Neuronal stem cell (in vitro differentiated cells): Measurements from ENCODE around the gene MAPK4.

Source experiments
- DNase-seq: peaks from one replicate; pipeline ENCODE4 v3.0.0-alpha.2; 2013; ENCODE audit warnings: low spot score
- H2AFZ ChIP-seq: one replicate; pipeline ENCODE4 v1.6.1; 2013; ENCODE audit warnings: mild to moderate bottlenecking, low read length, inconsistent platforms
- H2AK5ac ChIP-seq: 2 replicates; pipeline ENCODE4 v1.6.1; 2013; ENCODE audit warnings: low read depth, mild to moderate bottlenecking, inconsistent platforms, low read length, moderate library complexity, mixed read lengths
- H2BK120ac ChIP-seq: 2 replicates; pipeline ENCODE4 v1.6.1; 2013; ENCODE audit warnings: low read depth, mild to moderate bottlenecking, inconsistent platforms, low read length, moderate library complexity, mixed read lengths
- H2BK12ac ChIP-seq: one replicate; pipeline ENCODE4 v1.6.1; 2013; ENCODE audit warnings: low read length, inconsistent platforms
- H2BK15ac ChIP-seq: 2 replicates; pipeline ENCODE4 v1.6.1; 2013; ENCODE audit warnings: mild to moderate bottlenecking, low read length, inconsistent platforms, mixed read lengths
- H2BK5ac ChIP-seq: one replicate; pipeline ENCODE4 v1.6.1; 2013; ENCODE audit warnings: inconsistent platforms, mild to moderate bottlenecking, low read length, moderate library complexity
- H3K14ac ChIP-seq: one replicate; pipeline ENCODE4 v1.6.1; 2013; ENCODE audit warnings: low read length, inconsistent platforms
- H3K18ac ChIP-seq: 2 replicates; pipeline ENCODE4 v1.6.1; 2013; ENCODE audit warnings: low read length, inconsistent platforms
- H3K23ac ChIP-seq: 2 replicates; pipeline ENCODE4 v1.6.1; 2013; ENCODE audit warnings: low read depth, mild to moderate bottlenecking, mixed read lengths, low read length, inconsistent platforms; ENCODE audit not compliant: poor library complexity
- H3K27ac ChIP-seq: replicated peaks from 3 replicates; pipeline ENCODE4 v1.5.1; 2013; ENCODE audit warnings: low read length, inconsistent platforms
- H3K27me3 ChIP-seq, 3 experiments: 2 replicates each; pipeline ENCODE4 v1.6.1; 2013; ENCODE audit warnings: low read length in 3 of 3, mild to moderate bottlenecking in 2 of 3, inconsistent platforms in 1 of 3, low read depth in 1 of 3, mixed read lengths in 1 of 3, moderate library complexity in 1 of 3; ENCODE audit not compliant: control insufficient read depth in 3 of 3, insufficient read depth in 3 of 3
- H3K36me3 ChIP-seq, 2 donors: replicated peaks in 1 of 2; 2 replicates each; pipeline ENCODE4 v1.6.1; 2013; ENCODE audit warnings: low read length in 2 of 2; ENCODE audit not compliant: control insufficient read depth in 2 of 2, insufficient read depth in 2 of 2
- H3K4ac ChIP-seq: 2 replicates; pipeline ENCODE4 v1.6.1; 2013; ENCODE audit warnings: inconsistent platforms, mild to moderate bottlenecking, low read length, moderate library complexity
- H3K4me1 ChIP-seq, 2 donors: 1 replicate in 1 of 2; 2 replicates in 1 of 2; pipeline ENCODE4 v1.6.1; 2013; ENCODE audit warnings: low read length in 2 of 2, low read depth in 1 of 2; ENCODE audit not compliant: control insufficient read depth in 2 of 2, insufficient read depth in 1 of 2
- H3K4me2 ChIP-seq: one replicate; pipeline ENCODE4 v1.6.1; 2013; ENCODE audit warnings: mild to moderate bottlenecking, low read length, inconsistent platforms; ENCODE audit not compliant: insufficient read depth, poor library complexity, severe bottlenecking
- H3K4me3 ChIP-seq, 2 donors: 2 replicates each; pipeline ENCODE4 v1.5.1; 2013; ENCODE audit warnings: low read length in 2 of 2, mild to moderate bottlenecking in 2 of 2, inconsistent platforms in 1 of 2, moderate library complexity in 1 of 2
- H3K79me1 ChIP-seq: one replicate; pipeline ENCODE4 v1.6.1; 2013; ENCODE audit warnings: low read depth, mild to moderate bottlenecking, inconsistent platforms, low read length, moderate library complexity
- H3K9ac ChIP-seq: one replicate; pipeline ENCODE4 v1.6.1; 2013; ENCODE audit warnings: mild to moderate bottlenecking, low read depth, low read length, inconsistent platforms; ENCODE audit not compliant: poor library complexity
- H3K9me3 ChIP-seq, 2 donors: replicated peaks in 1 of 2; 2 replicates each; pipeline versions ENCODE3 to v1.6.1; 2013; ENCODE audit warnings: low read length in 2 of 2, mild to moderate bottlenecking in 2 of 2, inconsistent platforms in 1 of 2, low read depth in 1 of 2, mixed read lengths in 1 of 2, moderate library complexity in 1 of 2; ENCODE audit not compliant: control insufficient read depth in 2 of 2, insufficient read depth in 1 of 2
- H4K8ac ChIP-seq: one replicate; pipeline ENCODE4 v1.6.1; 2013; ENCODE audit warnings: low read depth, mild to moderate bottlenecking, inconsistent platforms, low read length, moderate library complexity
- H4K91ac ChIP-seq: one replicate; pipeline ENCODE4 v1.6.1; 2013; ENCODE audit warnings: low read length, low read depth, mild to moderate bottlenecking, inconsistent platforms; ENCODE audit not compliant: poor library complexity
- WGBS, 2 donors: extraction: QIAGEN DNeasy Blood & Tissue Kit; methylation state at CpG; one replicate each; pipeline ENCODE4 v1.1.7; 2013; ENCODE audit warnings: missing lambda C conversion rate in 2 of 2, mixed read lengths in 1 of 2; ENCODE audit not compliant: insufficient read length in 2 of 2, insufficient replicate concordance in 1 of 2; ENCODE audit errors: extremely low coverage in 2 of 2; 5-methylcytosine and 5-hydroxymethylcytosine counted together

The MAPK4 gene

GRCh38 chr18:50636366-50637057 lies 76.6 kb downstream of the MAPK4 start:
- WGBS, 2 donors = no CpG with 5 or more reads among the region's 8 CpGs

GRCh38 chr18:50638016-50638883 lies 78.4 kb downstream of the MAPK4 start:
- H3K4me2 ChIP-seq = no peak overlapping the region
- H3K9me3 ChIP-seq = no peaks in the 10 kb centered on the region
- H2BK15ac ChIP-seq = no peak overlapping the region
- no peak overlapping the region for H2BK12ac ChIP-seq
- H3K23ac ChIP-seq = no peak overlapping the region
- no peak overlapping the region for H3K9ac ChIP-seq
- no peak overlapping the region for H3K14ac ChIP-seq
- no peak overlapping the region for H3K4me3 ChIP-seq
- H3K79me1 ChIP-seq = no peaks in the 10 kb centered on the region
- H3K4me1 ChIP-seq = peaks cover under 1 to 4% of the 10 kb centered on the region in 2 donors
- no peak overlapping the region for H4K91ac ChIP-seq
- H3K4ac ChIP-seq = no peak overlapping the region
- no peak overlapping the region for H2AFZ ChIP-seq
- H3K18ac ChIP-seq = no peak overlapping the region
- WGBS, 2 donors = no CpG with 5 or more reads among the region's 10 CpGs
- no peak for DNase-seq
- H4K8ac ChIP-seq = no peak overlapping the region
- H3K27me3 ChIP-seq = no peaks in the 10 kb centered on the region
- H2BK120ac ChIP-seq = no peak overlapping the region
- no peak overlapping the region for H2AK5ac ChIP-seq
- H3K27ac ChIP-seq = no peak overlapping the region
- H2BK5ac ChIP-seq = no peak overlapping the region
- no peaks in the 10 kb centered on the region for H3K36me3 ChIP-seq

More at GRCh38 chr18:50636366-50637057, 76.6 kb downstream of the MAPK4 start:
- Histone ChIP-seq H3K4ac (no peak overlapping the region), H3K23ac (no peak overlapping the region), H2BK12ac (no peak overlapping the region), H3K79me1 (no peaks in the 10 kb centered on the region), H4K91ac (no peak overlapping the region), H3K27ac (no peak overlapping the region), H3K4me1 (peaks cover 12% of the 10 kb centered on the region in 2 donors), H3K9ac (no peak overlapping the region), H3K27me3 (no peaks in the 10 kb centered on the region), H2BK120ac (no peak overlapping the region), H3K36me3 (no peaks in the 10 kb centered on the region), H2AFZ (no peak overlapping the region), H2BK15ac (no peak overlapping the region), H3K9me3 (no peaks in the 10 kb centered on the region), H2AK5ac (no peak overlapping the region), H3K18ac (no peak overlapping the region), H3K4me3 (no peak overlapping the region), H3K14ac (no peak overlapping the region), H2BK5ac (no peak overlapping the region), H3K4me2 (no peak overlapping the region), H4K8ac (no peak overlapping the region)
- DNase-seq = no peak

- no peak overlapping the region for H2BK15ac ChIP-seq
- no peak overlapping the region for H2BK120ac ChIP-seq
- H3K27ac ChIP-seq = no peak overlapping the region
- H3K27me3 ChIP-seq = no peaks in the 10 kb centered on the region
- no peak overlapping the region for H2BK5ac ChIP-seq
- peaks cover 0 to 9% of the 10 kb centered on the region in 2 donors for H3K4me1 ChIP-seq
- no peak overlapping the region for H3K23ac ChIP-seq
- no peak overlapping the region for H3K4me3 ChIP-seq
- H2AK5ac ChIP-seq = no peak overlapping the region
- H3K18ac ChIP-seq = no peak overlapping the region
- no peak overlapping the region for H3K4ac ChIP-seq
- no peak overlapping the region for H4K8ac ChIP-seq
- no peak overlapping the region for H4K91ac ChIP-seq
- no peak for DNase-seq
- no peak overlapping the region for H2BK12ac ChIP-seq
- no peaks in the 10 kb centered on the region for H3K79me1 ChIP-seq
- H3K36me3 ChIP-seq = no peaks in the 10 kb centered on the region
- no peak overlapping the region for H3K14ac ChIP-seq
- no CpG with 5 or more reads among the region's 1 CpG for WGBS, 2 donors
- H3K9ac ChIP-seq = no peak overlapping the region
- H3K9me3 ChIP-seq = no peaks in the 10 kb centered on the region
- H3K4me2 ChIP-seq = no peak overlapping the region
- H2AFZ ChIP-seq = no peak overlapping the region
Measured at GRCh38 chr18:50638884-50639420, 79.1 kb downstream of the MAPK4 start.

GRCh38 chr18:50639711-50640110 lies 79.8 kb downstream of the MAPK4 start:
- peaks cover 0 to 12% of the 10 kb centered on the region in 2 donors for H3K4me1 ChIP-seq
- no peak overlapping the region for H3K23ac ChIP-seq
- H2AFZ ChIP-seq = no peak overlapping the region
- no peaks in the 10 kb centered on the region for H3K9me3 ChIP-seq
- no peak overlapping the region for H3K4me3 ChIP-seq
- H2AK5ac ChIP-seq = no peak overlapping the region
- H3K27me3 ChIP-seq = no peaks in the 10 kb centered on the region
- no peaks in the 10 kb centered on the region for H3K36me3 ChIP-seq
- no peak for DNase-seq
- H3K79me1 ChIP-seq = no peaks in the 10 kb centered on the region
- H3K4me2 ChIP-seq = no peak overlapping the region
- H2BK120ac ChIP-seq = no peak overlapping the region
- no peak overlapping the region for H2BK12ac ChIP-seq
- H3K14ac ChIP-seq = no peak overlapping the region
- H3K4ac ChIP-seq = no peak overlapping the region
- no peak overlapping the region for H2BK5ac ChIP-seq
- no peak overlapping the region for H3K9ac ChIP-seq
- no peak overlapping the region for H3K27ac ChIP-seq
- no peak overlapping the region for H2BK15ac ChIP-seq
- WGBS, 2 donors = no CpG with 5 or more reads among the region's 4 CpGs
- H3K18ac ChIP-seq = no peak overlapping the region
- H4K91ac ChIP-seq = no peak overlapping the region
- no peak overlapping the region for H4K8ac ChIP-seq
